ENCODE data around the gene TMEM231. TPM values are rescaled to one million over a fixed set of nuclear protein-coding genes. Genes with fewer than 3 reads are reported as not detected.

TMEM231 gene
- total and polyA plus RNA-seq, 2 of the 8 experiments (the other 6 are each of a cell fraction or from before 2014, with no cell fraction given) = 8.3 to 26.7 TPM

DNA sequence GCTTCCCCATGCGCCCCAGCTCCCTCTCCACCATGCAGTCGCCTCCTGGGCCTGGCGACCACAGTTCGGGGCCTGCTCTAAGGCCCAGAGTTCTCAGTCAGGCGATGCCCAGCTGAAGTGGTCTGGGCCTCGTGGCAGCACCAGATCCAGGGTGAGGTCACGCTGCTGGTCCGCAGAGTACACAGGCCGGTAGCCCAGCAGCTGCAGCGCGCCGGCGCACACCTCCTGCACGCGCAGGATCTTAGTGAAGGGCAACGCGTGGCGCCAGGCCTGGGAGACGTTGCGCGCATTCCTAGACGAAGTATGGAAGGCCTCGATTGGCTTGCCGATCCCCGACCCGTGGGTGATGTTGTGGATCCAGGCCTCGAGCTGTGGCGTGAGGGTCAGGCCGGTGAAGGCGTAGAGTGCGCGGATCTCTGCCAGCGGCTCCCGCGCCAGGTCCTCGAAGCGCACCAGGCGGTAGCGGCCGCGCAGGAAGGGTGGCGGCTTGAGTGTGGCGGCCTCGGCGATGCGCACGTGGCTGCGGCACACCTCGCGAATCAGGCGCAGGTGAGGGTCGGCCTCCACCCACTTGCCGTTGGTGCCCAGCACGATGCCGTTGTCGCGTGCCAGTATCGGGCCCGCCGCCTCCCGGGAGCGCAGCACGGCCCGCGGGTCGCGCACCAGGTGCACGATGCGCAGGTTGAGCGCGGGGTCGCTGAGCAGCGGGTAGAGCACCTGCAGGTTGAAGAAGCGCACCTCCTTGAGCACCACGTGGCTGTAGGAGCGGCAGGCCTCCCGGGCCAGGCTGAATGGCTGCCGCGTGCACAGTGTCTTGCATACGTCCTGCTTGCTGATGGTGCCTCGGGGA lies 26.8 kb downstream of the TMEM231 start (continued):
- TF ChIP-seq KDM1A (IDR thresholded peaks at IDR 0.05; ENCODE audit: borderline replicate concordance, low read length) (no peak), PHF8 (conservative IDR thresholded peaks at IDR 0.05; ENCODE audit: low read depth, low read length) (no peak), EZH2 (IDR thresholded peaks at IDR 0.05; ENCODE audit: low read depth, low read length, severe bottlenecking) (no peak), EP300 (IDR thresholded peaks at IDR 0.05; ENCODE audit: borderline replicate concordance in 1 of 2, low read depth in 2 of 2, low read length in 2 of 2) (no peak), CTBP2 (IDR thresholded peaks at IDR 0.05; ENCODE audit: borderline replicate concordance, insufficient read depth, insufficient read length, low read length) (no peak), SP2 (IDR thresholded peaks at IDR 0.05; ENCODE audit: low read length) (no peak)
